Esophagus muscularis mucosa (tissue), 4 donors: ENCODE results near the gene GLT6D1.

Experiments used
- EP300 ChIP-seq: sonication (generic); formaldehyde crosslinking; IDR thresholded peaks from one replicate; pipeline ENCODE4 v1.6.1; 2017; ENCODE audit warnings: antibody characterized with exemption
- POLR2A ChIP-seq: fragments of 450-650 bp; IDR thresholded peaks from one replicate; pipeline ENCODE4 v1.6.1; 2017; ENCODE audit warnings: antibody characterized with exemption, moderate library complexity, mild to moderate bottlenecking, low read depth
- POLR2AphosphoS5 ChIP-seq, 2 donors: sonication (generic); formaldehyde crosslinking; IDR thresholded peaks; one replicate each; pipeline ENCODE4 v1.6.1; 2017; ENCODE audit warnings: antibody characterized with exemption in 2 of 2
- TF ChIP-seq, protein P1 (sequence below), 3 experiments: fragments of 200-600 bp in 2 of 3; fragments of 450-650 bp in 1 of 3; sonication (generic) in 2 of 3; IDR thresholded peaks; one replicate each; pipeline ENCODE4 v1.5.1; 2017 to 2019; ENCODE audit warnings: antibody characterized with exemption in 3 of 3, mild to moderate bottlenecking in 2 of 3, moderate library complexity in 1 of 3

DNA sequence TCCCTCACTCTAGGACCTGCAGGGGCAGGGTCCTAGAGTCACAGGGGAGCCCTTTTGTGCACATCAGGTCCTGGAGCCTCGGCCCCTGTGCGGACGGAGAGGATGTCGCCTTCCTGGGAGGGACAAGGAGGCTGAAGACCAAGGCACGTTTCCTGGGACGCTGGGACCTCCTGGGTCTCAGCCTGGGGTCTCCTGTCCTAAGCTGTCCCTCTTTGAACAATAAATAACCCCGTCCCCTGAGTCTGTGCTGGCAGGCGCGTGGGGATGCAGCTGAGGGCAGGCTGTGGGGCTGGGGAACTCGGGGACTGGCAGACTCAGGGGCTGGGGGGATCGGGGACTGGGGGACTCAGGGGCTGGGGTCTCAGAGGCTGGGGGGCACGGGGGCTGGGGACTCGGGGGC lies 46.7 kb downstream of the GLT6D1 start:
- TF ChIP-seq POLR2A, result no peak
- TF ChIP-seq, protein P1, sequence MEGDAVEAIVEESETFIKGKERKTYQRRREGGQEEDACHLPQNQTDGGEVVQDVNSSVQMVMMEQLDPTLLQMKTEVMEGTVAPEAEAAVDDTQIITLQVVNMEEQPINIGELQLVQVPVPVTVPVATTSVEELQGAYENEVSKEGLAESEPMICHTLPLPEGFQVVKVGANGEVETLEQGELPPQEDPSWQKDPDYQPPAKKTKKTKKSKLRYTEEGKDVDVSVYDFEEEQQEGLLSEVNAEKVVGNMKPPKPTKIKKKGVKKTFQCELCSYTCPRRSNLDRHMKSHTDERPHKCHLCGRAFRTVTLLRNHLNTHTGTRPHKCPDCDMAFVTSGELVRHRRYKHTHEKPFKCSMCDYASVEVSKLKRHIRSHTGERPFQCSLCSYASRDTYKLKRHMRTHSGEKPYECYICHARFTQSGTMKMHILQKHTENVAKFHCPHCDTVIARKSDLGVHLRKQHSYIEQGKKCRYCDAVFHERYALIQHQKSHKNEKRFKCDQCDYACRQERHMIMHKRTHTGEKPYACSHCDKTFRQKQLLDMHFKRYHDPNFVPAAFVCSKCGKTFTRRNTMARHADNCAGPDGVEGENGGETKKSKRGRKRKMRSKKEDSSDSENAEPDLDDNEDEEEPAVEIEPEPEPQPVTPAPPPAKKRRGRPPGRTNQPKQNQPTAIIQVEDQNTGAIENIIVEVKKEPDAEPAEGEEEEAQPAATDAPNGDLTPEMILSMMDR (IDR thresholded peaks at IDR 0.05), result no peak
- TF ChIP-seq EP300, result no peak
- no peak for TF ChIP-seq POLR2AphosphoS5 (IDR thresholded peaks at IDR 0.05)
